ENCODE measurements around the gene TSPAN10. TPM values are rescaled to one million over a fixed set of nuclear protein-coding genes. Genes with fewer than 3 reads are reported as not detected.

Gene TSPAN10
- total RNA-seq, 1 donor, result 4.5 TPM

- H3K4me3 ChIP-seq (ENCODE audit: low read depth, low read length), result no peak overlapping the region
- TF ChIP-seq CTCF (IDR thresholded peaks at IDR 0.05; ENCODE audit: insufficient read depth, low read length), result no peak
- DNase-seq (ENCODE audit: low read depth), result no peak
Measured at GRCh38 chr17:81697261-81698044, 60.5 kb downstream of the TSPAN10 start.

Small RNA genes lying within 50 kb of the gene (small RNA-seq; reads per million reads assigned to genes)
- not detected for gene MIR6786

Other genes starting within 250 kb of the TSPAN10 start
- 11.7 and 14.3 TPM in 2 replicates for gene BAHCC1, start 241.7 kb upstream of the TSPAN10 start, total RNA-seq (ENCODE audit: low replicate concordance)
- gene ACTG1, start 124.4 kb upstream of the TSPAN10 start, total RNA-seq (ENCODE audit: low replicate concordance), result 3,211 and 6,650 TPM in 2 replicates
- gene FSCN2, start 108.8 kb upstream of the TSPAN10 start, total RNA-seq (ENCODE audit: low replicate concordance), result 1.3 and 1.8 TPM in 2 replicates
- 31.7 and 32.4 TPM in 2 replicates for gene FAAP100, start 84.8 kb upstream of the TSPAN10 start, total RNA-seq (ENCODE audit: low replicate concordance)
- gene NPLOC4, start 84 bp upstream of the TSPAN10 start, total RNA-seq (ENCODE audit: low replicate concordance), result 34.4 and 60.3 TPM in 2 replicates
- 0.63 TPM in 1 of 2 replicates, not detected in the other for gene PDE6G, start 19.3 kb downstream of the TSPAN10 start, total RNA-seq (ENCODE audit: low replicate concordance)
- 20.7 and 22.2 TPM in 2 replicates for gene OXLD1, start 29.4 kb downstream of the TSPAN10 start, total RNA-seq (ENCODE audit: low replicate concordance)
- gene CCDC137, start 29.5 kb downstream of the TSPAN10 start, total RNA-seq (ENCODE audit: low replicate concordance), result 7.0 and 12.0 TPM in 2 replicates
- gene ARL16, start 46.6 kb downstream of the TSPAN10 start, total RNA-seq (ENCODE audit: low replicate concordance), result 21.3 and 26.4 TPM in 2 replicates
- gene HGS, start 46.8 kb downstream of the TSPAN10 start, total RNA-seq (ENCODE audit: low replicate concordance), result 89.0 and 94.7 TPM in 2 replicates
- gene MRPL12, start 66.2 kb downstream of the TSPAN10 start, total RNA-seq (ENCODE audit: low replicate concordance), result 19.2 and 23.7 TPM in 2 replicates
- gene SLC25A10, start 75.1 kb downstream of the TSPAN10 start, total RNA-seq (ENCODE audit: low replicate concordance), result 4.1 and 19.3 TPM in 2 replicates
- gene GCGR, start 167.0 kb downstream of the TSPAN10 start, total RNA-seq (ENCODE audit: low replicate concordance), result not detected in 2 replicates
- gene MCRIP1, start 196.1 kb downstream of the TSPAN10 start, total RNA-seq (ENCODE audit: low replicate concordance), result 130 and 195 TPM in 2 replicates
- gene PPP1R27, start 197.9 kb downstream of the TSPAN10 start, total RNA-seq (ENCODE audit: low replicate concordance), result not detected in 2 replicates
- gene P4HB, start 223.3 kb downstream of the TSPAN10 start, total RNA-seq (ENCODE audit: low replicate concordance), result 763 and 1,500 TPM in 2 replicates
- gene ARHGDIA, start 234.1 kb downstream of the TSPAN10 start, total RNA-seq (ENCODE audit: low replicate concordance), result 95.1 and 149 TPM in 2 replicates